Measurements from ENCODE around the gene TTLL9. TPM values are rescaled to one million over a fixed set of nuclear protein-coding genes. Genes with fewer than 3 reads are reported as not detected.
"Not testable (repeated sequence)": the region's sequence is repeated elsewhere in the genome, so short reads cannot be mapped to it uniquely, and the experiment has no call there.

Gene TTLL9
- total RNA-seq, 6 donors from 2014 or later, result 0.31 to 20.7 (median 4.4) TPM

GRCh38 chr20:31914170-31914569, 43.7 kb downstream of the TTLL9 start:
- TF ChIP-seq, protein P1, sequence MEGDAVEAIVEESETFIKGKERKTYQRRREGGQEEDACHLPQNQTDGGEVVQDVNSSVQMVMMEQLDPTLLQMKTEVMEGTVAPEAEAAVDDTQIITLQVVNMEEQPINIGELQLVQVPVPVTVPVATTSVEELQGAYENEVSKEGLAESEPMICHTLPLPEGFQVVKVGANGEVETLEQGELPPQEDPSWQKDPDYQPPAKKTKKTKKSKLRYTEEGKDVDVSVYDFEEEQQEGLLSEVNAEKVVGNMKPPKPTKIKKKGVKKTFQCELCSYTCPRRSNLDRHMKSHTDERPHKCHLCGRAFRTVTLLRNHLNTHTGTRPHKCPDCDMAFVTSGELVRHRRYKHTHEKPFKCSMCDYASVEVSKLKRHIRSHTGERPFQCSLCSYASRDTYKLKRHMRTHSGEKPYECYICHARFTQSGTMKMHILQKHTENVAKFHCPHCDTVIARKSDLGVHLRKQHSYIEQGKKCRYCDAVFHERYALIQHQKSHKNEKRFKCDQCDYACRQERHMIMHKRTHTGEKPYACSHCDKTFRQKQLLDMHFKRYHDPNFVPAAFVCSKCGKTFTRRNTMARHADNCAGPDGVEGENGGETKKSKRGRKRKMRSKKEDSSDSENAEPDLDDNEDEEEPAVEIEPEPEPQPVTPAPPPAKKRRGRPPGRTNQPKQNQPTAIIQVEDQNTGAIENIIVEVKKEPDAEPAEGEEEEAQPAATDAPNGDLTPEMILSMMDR (IDR thresholded peaks at IDR 0.05), result no peak
- TF ChIP-seq EP300 (IDR thresholded peaks at IDR 0.05) (no peak), POLR2A (IDR thresholded peaks at IDR 0.05) (no peak), POLR2AphosphoS5 (IDR thresholded peaks at IDR 0.05) (no peak)
- Histone ChIP-seq H3K36me3 (no peaks in the 10 kb centered on the region), H3K9me3 (no peaks in the 10 kb centered on the region), H3K4me1 (no peaks in the 10 kb centered on the region), H3K27ac (no peak overlapping the region), H3K4me3 (no peak overlapping the region), H3K27me3 (no peaks in the 10 kb centered on the region)
- 79 to 81% methylated on average over 5 of the region's 5 CpGs for WGBS, 2 donors
- DNase-seq, result no peak
- no peak for ATAC-seq (ENCODE audit: low FRiP score in 2 of 2)

DNA sequence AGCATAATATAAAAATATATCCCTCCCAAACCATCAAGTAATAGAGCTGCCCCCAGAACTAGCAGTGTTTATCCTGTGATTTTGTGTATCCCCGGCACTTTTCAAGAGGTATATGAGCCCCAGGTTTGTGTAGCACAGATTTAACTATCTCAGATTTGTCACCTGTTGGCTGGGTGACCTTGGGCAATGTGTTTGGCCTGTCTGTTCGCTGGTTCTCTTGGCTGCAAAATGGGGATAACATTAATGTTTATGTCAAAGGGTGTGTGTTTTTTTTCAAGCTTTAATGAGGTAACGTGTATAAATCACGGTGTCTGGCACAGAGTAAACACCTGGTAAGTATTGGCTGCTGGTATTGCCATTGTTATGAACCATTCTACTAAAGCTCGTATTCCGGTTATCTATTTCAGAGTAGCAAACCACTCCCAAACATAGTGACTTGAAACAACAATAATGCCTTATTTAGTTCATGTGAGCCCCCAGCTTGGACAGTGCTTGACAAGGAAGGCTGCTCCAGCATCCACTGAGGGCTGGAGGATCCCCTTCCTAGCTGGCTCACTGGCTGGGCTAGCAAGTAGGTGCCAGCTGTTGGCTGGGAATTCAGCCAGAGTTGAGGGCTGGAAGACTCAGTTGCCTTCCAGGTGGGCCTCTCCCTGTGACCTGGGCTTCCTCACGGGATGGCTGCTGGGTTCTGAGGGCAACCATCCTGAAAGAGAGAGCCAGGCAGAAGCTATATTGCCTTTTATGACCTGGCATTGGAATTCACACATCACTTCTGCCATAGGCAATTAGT, 45.3 kb downstream of the TTLL9 start:
- no peak overlapping the region for H3K27ac ChIP-seq
- H3K36me3 ChIP-seq, result no peaks in the 10 kb centered on the region
- TF ChIP-seq POLR2A (IDR thresholded peaks at IDR 0.05) (no peak), POLR2AphosphoS5 (IDR thresholded peaks at IDR 0.05) (no peak), EP300 (IDR thresholded peaks at IDR 0.05) (no peak)
- TF ChIP-seq, protein P1 (IDR thresholded peaks at IDR 0.05), result no peak
- 82 to 85% methylated on average over 7 of the region's 7 CpGs for WGBS, 2 donors
- H3K9me3 ChIP-seq, result no peaks in the 10 kb centered on the region
- no peak overlapping the region for H3K4me3 ChIP-seq
- no peak for DNase-seq
- H3K27me3 ChIP-seq, result no peaks in the 10 kb centered on the region
- no peaks in the 10 kb centered on the region for H3K4me1 ChIP-seq
- ATAC-seq (ENCODE audit: low FRiP score in 2 of 2), result no peak

- TF ChIP-seq, protein P1 (IDR thresholded peaks at IDR 0.05), result no peak
- no peak for TF ChIP-seq EP300 (IDR thresholded peaks at IDR 0.05)
- TF ChIP-seq POLR2AphosphoS5 (IDR thresholded peaks at IDR 0.05), result no peak
- no peak for TF ChIP-seq POLR2A (IDR thresholded peaks at IDR 0.05)
- 93 to 96% methylated on average over 4 of the region's 4 CpGs for WGBS, 2 donors
- Histone ChIP-seq H3K27ac (no peak overlapping the region), H3K9me3 (no peaks in the 10 kb centered on the region), H3K27me3 (no peaks in the 10 kb centered on the region), H3K4me1 (no peaks in the 10 kb centered on the region), H3K36me3 (no peaks in the 10 kb centered on the region), H3K4me3 (no peak overlapping the region)
- no peak for DNase-seq
- ATAC-seq (ENCODE audit: low FRiP score in 2 of 2), result no peak
Observed at GRCh38 chr20:31916708-31917107, 46.3 kb downstream of the TTLL9 start.

- H3K27ac ChIP-seq; H3K4me1 ChIP-seq; ATAC-seq (ENCODE audit: low FRiP score in 2 of 2); H3K36me3 ChIP-seq; H3K27me3 ChIP-seq; H3K4me3 ChIP-seq; H3K9me3 ChIP-seq; DNase-seq: not testable (repeated sequence)
- WGBS, 2 donors, result 3 to 5% methylated on average over 7 of the region's 7 CpGs
Observed at GRCh38 chr20:31917962-31918412, 47.6 kb downstream of the TTLL9 start.

DNA sequence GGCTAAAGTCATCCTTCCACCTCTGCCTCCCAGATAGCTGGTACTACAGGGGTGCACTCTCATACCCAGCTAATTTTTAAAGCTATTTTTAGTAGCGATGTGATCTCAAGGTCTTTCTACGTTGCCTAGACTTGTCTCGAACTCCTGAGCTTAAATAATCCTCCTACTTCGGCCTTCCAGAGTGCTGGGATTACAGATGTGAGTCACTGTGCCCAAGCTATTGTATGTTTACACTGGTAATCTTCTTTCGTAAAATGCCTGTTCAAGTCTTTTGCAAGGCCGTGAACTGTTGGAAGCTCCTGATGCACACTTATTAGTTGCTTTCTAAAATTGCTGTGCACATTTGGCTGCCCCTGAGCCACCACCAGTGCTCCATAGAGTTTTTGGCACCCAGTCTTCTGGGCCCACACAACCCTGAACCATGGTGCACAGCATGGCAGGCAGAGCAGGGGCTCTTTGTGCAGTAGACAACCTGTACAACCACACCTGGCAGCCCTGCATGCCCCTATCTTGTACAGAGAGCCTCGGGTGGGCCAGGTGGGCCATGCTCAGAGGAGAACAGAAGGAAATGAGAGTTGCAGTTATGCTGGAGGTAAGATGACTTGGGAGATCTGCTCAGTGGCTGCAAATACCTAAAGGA, 48.2 kb downstream of the TTLL9 start:
- TF ChIP-seq, protein P1 (IDR thresholded peaks at IDR 0.05), result no peak
- TF ChIP-seq POLR2A (IDR thresholded peaks at IDR 0.05) (no peak), POLR2AphosphoS5 (IDR thresholded peaks at IDR 0.05) (no peak), EP300 (IDR thresholded peaks at IDR 0.05) (no peak)
- Histone ChIP-seq H3K9me3 (no peaks in the 10 kb centered on the region), H3K4me1 (no peaks in the 10 kb centered on the region), H3K36me3 (no peaks in the 10 kb centered on the region), H3K4me3 (no peak overlapping the region), H3K27ac (no peak overlapping the region), H3K27me3 (no peaks in the 10 kb centered on the region)
- DNase-seq (no peak), ATAC-seq (ENCODE audit: low FRiP score in 2 of 2) (no peak)
- 77 to 78% methylated on average over 6 to 7 of the region's 7 CpGs for WGBS, 2 donors

Measured in upper lobe of left lung (tissue), 6 donors.